ENCODE data around the gene CREM. TPM values are rescaled to one million over a fixed set of nuclear protein-coding genes. Genes with fewer than 3 reads are reported as not detected.

CREM gene
- polyA plus RNA-seq, 3 donors = 11.4 to 12.4 (median 12.1) TPM

GRCh38 chr10:35212856-35213255 is 86.2 kb downstream of the CREM start:
- H3K4me1 ChIP-seq (ENCODE audit: control insufficient read depth in 1 of 2, insufficient read depth in 2 of 2, low read length in 2 of 2) = peaks cover 20 to 26% of the 10 kb centered on the region in 2 donors
- no peak overlapping the region for H3K27ac Mint-ChIP-seq
- intact Hi-C loops (cut with micrococcal nuclease) = no loop called here
- WGBS (ENCODE audit: insufficient coverage) = 80% methylated on average over 1 of the region's 6 CpGs
- no peak overlapping the region for H2AFZ ChIP-seq (ENCODE audit: insufficient read depth, low read depth, low read length, poor library complexity, severe bottlenecking)
- TF ChIP-seq, protein P1, sequence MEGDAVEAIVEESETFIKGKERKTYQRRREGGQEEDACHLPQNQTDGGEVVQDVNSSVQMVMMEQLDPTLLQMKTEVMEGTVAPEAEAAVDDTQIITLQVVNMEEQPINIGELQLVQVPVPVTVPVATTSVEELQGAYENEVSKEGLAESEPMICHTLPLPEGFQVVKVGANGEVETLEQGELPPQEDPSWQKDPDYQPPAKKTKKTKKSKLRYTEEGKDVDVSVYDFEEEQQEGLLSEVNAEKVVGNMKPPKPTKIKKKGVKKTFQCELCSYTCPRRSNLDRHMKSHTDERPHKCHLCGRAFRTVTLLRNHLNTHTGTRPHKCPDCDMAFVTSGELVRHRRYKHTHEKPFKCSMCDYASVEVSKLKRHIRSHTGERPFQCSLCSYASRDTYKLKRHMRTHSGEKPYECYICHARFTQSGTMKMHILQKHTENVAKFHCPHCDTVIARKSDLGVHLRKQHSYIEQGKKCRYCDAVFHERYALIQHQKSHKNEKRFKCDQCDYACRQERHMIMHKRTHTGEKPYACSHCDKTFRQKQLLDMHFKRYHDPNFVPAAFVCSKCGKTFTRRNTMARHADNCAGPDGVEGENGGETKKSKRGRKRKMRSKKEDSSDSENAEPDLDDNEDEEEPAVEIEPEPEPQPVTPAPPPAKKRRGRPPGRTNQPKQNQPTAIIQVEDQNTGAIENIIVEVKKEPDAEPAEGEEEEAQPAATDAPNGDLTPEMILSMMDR (IDR thresholded peaks at IDR 0.05) = no peak
- H3K4me3 ChIP-seq (replicated peaks in 1 of 3; ENCODE audit: low read depth in 2 of 3, low read length in 3 of 3) = no peak overlapping the region
- no peak overlapping the region for H3K27ac ChIP-seq (ENCODE audit: low read depth in 1 of 2, low read length in 2 of 2)
- H3K79me2 ChIP-seq (ENCODE audit: insufficient read depth, low read length) = no peaks in the 10 kb centered on the region
- DNase-seq = no peak
- no peaks in the 10 kb centered on the region for H3K36me3 ChIP-seq (replicated peaks in 1 of 2; ENCODE audit: control insufficient read depth in 1 of 2, insufficient read depth in 2 of 2, low read length in 2 of 2)
- peaks cover 50% of the 10 kb centered on the region for H3K4me1 Mint-ChIP-seq
- H3K27me3 Mint-ChIP-seq (ENCODE audit: low read depth in 3 of 3) = peaks cover 0 to 3% (median 3%) of the 10 kb centered on the region in 3 donors
- no peaks in the 10 kb centered on the region for H4K20me1 ChIP-seq (ENCODE audit: insufficient read depth, low read length)
- H3K36me3 Mint-ChIP-seq = no peaks in the 10 kb centered on the region
- H3K4me2 ChIP-seq (replicated peaks; ENCODE audit: extremely low read depth, low read length, poor library complexity, severe bottlenecking) = no peak overlapping the region
- H3K27me3 ChIP-seq (ENCODE audit: control insufficient read depth in 2 of 2, insufficient read depth in 2 of 2, low read length in 2 of 2) = no peaks in the 10 kb centered on the region
- no peak overlapping the region for H3K9ac ChIP-seq (ENCODE audit: insufficient read depth, low read length, poor library complexity, severe bottlenecking)
- H3K9me3 Mint-ChIP-seq = peaks cover 0 to 2% (median 0%) of the 10 kb centered on the region in 7 donors
- H3K9me3 ChIP-seq (replicated peaks in 1 of 2; ENCODE audit: control insufficient read depth in 1 of 2, insufficient read depth in 1 of 2, low read length in 2 of 2) = no peaks in the 10 kb centered on the region
- no peak overlapping the region for H3K4me3 Mint-ChIP-seq

DNA sequence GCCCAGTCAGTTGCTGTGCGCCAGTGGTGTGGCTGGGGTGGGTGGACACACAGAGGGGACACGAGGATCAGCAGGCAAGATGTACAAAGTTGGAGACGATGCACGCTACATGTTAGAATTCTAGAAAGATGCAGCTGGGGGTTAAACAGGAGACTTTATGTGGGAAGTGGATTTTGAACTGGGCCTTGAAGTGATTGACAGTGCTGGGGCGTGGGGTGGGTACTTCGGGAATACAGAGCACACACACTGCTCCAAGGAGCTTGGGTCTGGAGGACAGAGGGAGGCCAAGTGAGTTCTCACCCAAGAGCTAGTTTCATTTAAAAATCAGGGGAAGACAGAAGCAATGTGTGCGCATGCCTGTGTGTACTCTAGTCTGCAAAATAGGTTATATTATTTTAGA is 87.1 kb downstream of the CREM start:
- H3K27me3 Mint-ChIP-seq (ENCODE audit: low read depth in 3 of 3) = peaks cover 0 to 5% (median 3%) of the 10 kb centered on the region in 3 donors
- DNase-seq = no peak
- peaks cover 0 to 2% (median 0%) of the 10 kb centered on the region in 7 donors for H3K9me3 Mint-ChIP-seq
- no peaks in the 10 kb centered on the region for H3K36me3 Mint-ChIP-seq
- H3K4me3 ChIP-seq (replicated peaks in 1 of 3; ENCODE audit: low read depth in 2 of 3, low read length in 3 of 3) = no peak overlapping the region
- H3K27me3 ChIP-seq (ENCODE audit: control insufficient read depth in 2 of 2, insufficient read depth in 2 of 2, low read length in 2 of 2) = no peaks in the 10 kb centered on the region
- H4K20me1 ChIP-seq (ENCODE audit: insufficient read depth, low read length) = no peaks in the 10 kb centered on the region
- H3K4me1 ChIP-seq (ENCODE audit: control insufficient read depth in 1 of 2, insufficient read depth in 2 of 2, low read length in 2 of 2) = peaks cover 20 to 26% of the 10 kb centered on the region in 2 donors
- no peak overlapping the region for H3K27ac ChIP-seq (ENCODE audit: low read depth in 1 of 2, low read length in 2 of 2)
- H3K79me2 ChIP-seq (ENCODE audit: insufficient read depth, low read length) = no peaks in the 10 kb centered on the region
- no peak overlapping the region for H3K9ac ChIP-seq (ENCODE audit: insufficient read depth, low read length, poor library complexity, severe bottlenecking)
- H3K9me3 ChIP-seq (replicated peaks in 1 of 2; ENCODE audit: control insufficient read depth in 1 of 2, insufficient read depth in 1 of 2, low read length in 2 of 2) = no peaks in the 10 kb centered on the region
- intact Hi-C loops (cut with micrococcal nuclease) = no loop called here
- WGBS (ENCODE audit: insufficient coverage) = 100% methylated on average over 6 of the region's 7 CpGs
- TF ChIP-seq, protein P1 (IDR thresholded peaks at IDR 0.05) = no peak
- peak overlapping the region in 1 of 7 donors; percentile 72 for H3K27ac Mint-ChIP-seq
- H3K4me3 Mint-ChIP-seq = no peak overlapping the region
- no peaks in the 10 kb centered on the region for H3K36me3 ChIP-seq (replicated peaks in 1 of 2; ENCODE audit: control insufficient read depth in 1 of 2, insufficient read depth in 2 of 2, low read length in 2 of 2)
- H3K4me1 Mint-ChIP-seq = peaks cover 57% of the 10 kb centered on the region
- no peak overlapping the region for H2AFZ ChIP-seq (ENCODE audit: insufficient read depth, low read depth, low read length, poor library complexity, severe bottlenecking)
- no peak overlapping the region for H3K4me2 ChIP-seq (replicated peaks; ENCODE audit: extremely low read depth, low read length, poor library complexity, severe bottlenecking)

Data from CD14-positive monocyte (primary cell).